ENCODE measurements around the gene LINGO1. TPM values are rescaled to one million over a fixed set of nuclear protein-coding genes. Genes with fewer than 3 reads are reported as not detected.

LINGO1 gene
- total and polyA plus RNA-seq, 2 donors (not counting 3 experiments of a cell fraction or from before 2014, with no cell fraction given): 0.15 to 0.33 TPM

GRCh38 chr15:77627581-77627980 is 5.1 kb downstream of the LINGO1 start:
- DNase-seq (ENCODE audit: low read depth, low spot score) (no peak), FAIRE-seq (no peak)
- H3K27me3 ChIP-seq (ENCODE audit: control insufficient read depth in 2 of 2, insufficient read depth in 2 of 2, low read length in 2 of 2): peaks cover 30 to 34% of the 10 kb centered on the region in 2 experiments
- H3K27ac ChIP-seq (ENCODE audit: insufficient read depth, low read depth, low read length): no peak overlapping the region
- no peaks in the 10 kb centered on the region for H3K79me2 ChIP-seq (ENCODE audit: control insufficient read depth, insufficient read depth, low read length)
- ChIA-PET CTCF (interaction anchor here (2.1 kb wide), 1 partner anchor 10 kb away, joined by 9 read pairs; no protein-coding TSS in a partner anchor), POLR2A (no interaction called here)
- no peaks in the 10 kb centered on the region for H4K20me1 ChIP-seq (replicated peaks; ENCODE audit: control insufficient read depth, extremely low read depth, insufficient read depth, low read length)
- no peak overlapping the region for H3K4me3 ChIP-seq (replicated peaks in 1 of 3; ENCODE audit: insufficient read depth in 1 of 3, low read depth in 1 of 3, low read length in 3 of 3)
- no peak for TF ChIP-seq MYC (IDR thresholded peaks at IDR 0.05; ENCODE audit: low read depth, low read length)
- no peak for TF ChIP-seq POLR2AphosphoS5 (IDR thresholded peaks at IDR 0.05; ENCODE audit: insufficient read depth, low read depth, low read length)
- TF ChIP-seq FOS (IDR thresholded peaks at IDR 0.05; ENCODE audit: borderline replicate concordance, insufficient read depth, low read length): no peak
- no peak for TF ChIP-seq CTCF (IDR thresholded peaks at IDR 0.05; ENCODE audit: extremely low read depth in 1 of 2, insufficient read depth in 1 of 2, low read depth in 1 of 2, low read length in 2 of 2)
- no peak for TF ChIP-seq EZH2 (IDR thresholded peaks at IDR 0.05; ENCODE audit: borderline replicate concordance, low read depth, low read length, severe bottlenecking)
- TF ChIP-seq POLR2A (IDR thresholded peaks at IDR 0.05; ENCODE audit: low read depth, low read length): no peak
- no peak for TF ChIP-seq GATA2 (IDR thresholded peaks at IDR 0.05; ENCODE audit: insufficient read depth, insufficient read length, low read depth, low read length)
- no peak for TF ChIP-seq JUN (IDR thresholded peaks at IDR 0.05; ENCODE audit: borderline replicate concordance, insufficient read depth, insufficient read length, low read depth)
- no peak for TF ChIP-seq MAX (IDR thresholded peaks at IDR 0.05; ENCODE audit: insufficient read depth, insufficient read length)
- H3K4me2 ChIP-seq (ENCODE audit: insufficient read depth, low read length): no peak overlapping the region
- H2AFZ ChIP-seq (ENCODE audit: low read depth, low read length): no peak overlapping the region
- no peaks in the 10 kb centered on the region for H3K4me1 ChIP-seq (ENCODE audit: control insufficient read depth, extremely low read depth, insufficient read depth, low read length)
- H3K9me1 ChIP-seq (replicated peaks; ENCODE audit: control insufficient read depth, extremely low read depth, insufficient read depth, low read length): no peaks in the 10 kb centered on the region
- intact Hi-C loops (cut with micrococcal nuclease): no loop called here
- H3K9ac ChIP-seq (replicated peaks; ENCODE audit: extremely low read depth, insufficient read depth, low read length): no peak overlapping the region
- no peaks in the 10 kb centered on the region for H3K9me3 ChIP-seq (replicated peaks; ENCODE audit: control insufficient read depth, insufficient read depth, low read length)
- no peaks in the 10 kb centered on the region for H3K36me3 ChIP-seq (ENCODE audit: control insufficient read depth in 2 of 2, extremely low read depth in 1 of 2, insufficient read depth in 2 of 2, low read length in 2 of 2)
- dilution Hi-C loops (cut with MboI; ENCODE audit: extremely low pct_ligation_motif_present, low sequenced_read_pairs): no loop called here
- BruUV-seq (replicated peaks): no TSS peak

Data from endothelial cell of umbilical vein (primary cell).